Measurements from ENCODE around the gene MRC2.

The MRC2 gene

GRCh38 chr17:62704381-62704971 lies 77.0 kb downstream of the MRC2 start:
- no peak for DNase-seq

- no peak for DNase-seq
Measured at GRCh38 chr17:62705156-62705777, 77.8 kb downstream of the MRC2 start.

- no peak for DNase-seq
Measured at GRCh38 chr17:62705778-62706597, 78.5 kb downstream of the MRC2 start.

- no peak for DNase-seq
Measured at GRCh38 chr17:62706598-62707424, 79.3 kb downstream of the MRC2 start.

- DNase-seq, result no peak
Measured at GRCh38 chr17:62707425-62707739, 79.9 kb downstream of the MRC2 start.

GRCh38 chr17:62708587-62708986 lies 81.1 kb downstream of the MRC2 start:
- DNase-seq, result no peak

- DNase-seq, result no peak
Measured at GRCh38 chr17:62712171-62712581, 84.7 kb downstream of the MRC2 start.

GRCh38 chr17:62713086-62713881 lies 85.8 kb downstream of the MRC2 start:
- DNase-seq, result no peak

GRCh38 chr17:62714016-62714777 lies 86.7 kb downstream of the MRC2 start:
- no peak for DNase-seq

- DNase-seq, result no peak
Measured at GRCh38 chr17:62715882-62716390, 88.5 kb downstream of the MRC2 start.

- DNase-seq, result no peak
Measured at GRCh38 chr17:62716834-62717588, 89.5 kb downstream of the MRC2 start.

GRCh38 chr17:62717589-62717855 lies 90.1 kb downstream of the MRC2 start:
- DNase-seq, result no peak

- DNase-seq, result no peak
Measured at GRCh38 chr17:62717889-62718288, 90.4 kb downstream of the MRC2 start.

- DNase-seq, result peak; percentile 19
Measured at GRCh38 chr17:62718429-62718828, 91.0 kb downstream of the MRC2 start.

GRCh38 chr17:62719586-62719985 lies 92.1 kb downstream of the MRC2 start:
- DNase-seq, result no peak

GRCh38 chr17:62720126-62720850 lies 92.8 kb downstream of the MRC2 start:
- no peak for DNase-seq

- DNase-seq, result no peak
Measured at GRCh38 chr17:62722625-62723024, 95.2 kb downstream of the MRC2 start.

GRCh38 chr17:62723842-62724241 lies 96.4 kb downstream of the MRC2 start:
- DNase-seq, result peak; percentile 10

GRCh38 chr17:62724398-62725146 lies 97.1 kb downstream of the MRC2 start:
- no peak for DNase-seq
